SK-N-SH treated with all-trans-retinoic acid at 6 μM for 48 hours (cell line): ENCODE results near the gene TIMM23B.
"Not testable (repeated sequence)": the region's sequence is repeated elsewhere in the genome, so short reads cannot be mapped to it uniquely, and the experiment has no call there.

ENCODE experiments used
- ARNTL ChIP-seq: fragments of 450-650 bp; formaldehyde crosslinking; IDR thresholded peaks from 2 replicates; pipeline ENCODE4 v1.5.0; 2020; ENCODE audit warnings: low read depth, mild to moderate bottlenecking, moderate library complexity, borderline replicate concordance
- CREB5 ChIP-seq: fragments of 250-450 bp; sonication (Bioruptor Pico); IDR thresholded peaks from 2 replicates; pipeline ENCODE4 v1.5.1; 2020; ENCODE audit warnings: low read depth, mild to moderate bottlenecking, moderate library complexity
- CSDC2 ChIP-seq: fragments of 250-450 bp; sonication (Bioruptor Pico); IDR thresholded peaks from 2 replicates; pipeline ENCODE4 v1.5.0; 2020; ENCODE audit warnings: mild to moderate bottlenecking, moderate library complexity
- CSRNP3 ChIP-seq: fragments of 250-450 bp; sonication (Bioruptor Pico); IDR thresholded peaks from 2 replicates; pipeline ENCODE4 v1.5.1; 2021; ENCODE audit warnings: mild to moderate bottlenecking, moderate library complexity
- ESRRG ChIP-seq: fragments of 250-450 bp; sonication (Bioruptor Pico); IDR thresholded peaks from 2 replicates; pipeline ENCODE4 v1.6.1; 2021; ENCODE audit warnings: mild to moderate bottlenecking
- GLIS3 ChIP-seq: fragments of 250-450 bp; sonication (Bioruptor Pico); IDR thresholded peaks from 2 replicates; pipeline ENCODE4 v1.5.0; 2020; ENCODE audit warnings: mild to moderate bottlenecking, moderate library complexity
- OSR1 ChIP-seq: fragments of 250-450 bp; sonication (Bioruptor Pico); IDR thresholded peaks from 2 replicates; pipeline ENCODE4 v1.8.0; 2022; ENCODE audit warnings: moderate library complexity, mild to moderate bottlenecking, inconsistent platforms
- PATZ1 ChIP-seq: fragments of 250-450 bp; sonication (Bioruptor Pico); IDR thresholded peaks from 2 replicates; pipeline ENCODE4 v1.8.0; 2020; ENCODE audit warnings: mild to moderate bottlenecking, moderate library complexity, borderline replicate concordance
- PPARA ChIP-seq: fragments of 250-450 bp; sonication (Bioruptor Pico); IDR thresholded peaks from 2 replicates; pipeline ENCODE4 v1.5.0; 2020; ENCODE audit warnings: mild to moderate bottlenecking, borderline replicate concordance
- RARB ChIP-seq: fragments of 250-450 bp; sonication (Bioruptor Pico); IDR thresholded peaks from 2 replicates; pipeline ENCODE4 v1.8.0; 2021; ENCODE audit warnings: mild to moderate bottlenecking, moderate library complexity
- TCF4 ChIP-seq: fragments of 250-450 bp; sonication (Bioruptor Pico); IDR thresholded peaks from 2 replicates; pipeline ENCODE4 v1.8.0; 2021; ENCODE audit warnings: mild to moderate bottlenecking, moderate library complexity, borderline replicate concordance
- ZC3H10 ChIP-seq: fragments of 250-450 bp; sonication (Bioruptor Pico); IDR thresholded peaks from 2 replicates; pipeline ENCODE4 v1.5.1; 2021; ENCODE audit warnings: mild to moderate bottlenecking, moderate library complexity
- ZFP30 ChIP-seq: fragments of 450-650 bp; formaldehyde crosslinking; IDR thresholded peaks from 2 replicates; pipeline ENCODE4 v1.5.0; 2022; ENCODE audit warnings: mild to moderate bottlenecking, moderate library complexity
- ZNF565 ChIP-seq: fragments of 450-650 bp; formaldehyde crosslinking; conservative IDR thresholded peaks from 2 replicates; pipeline ENCODE4 v1.5.0; 2020; ENCODE audit warnings: low read depth, mild to moderate bottlenecking, moderate library complexity

- TF ChIP-seq ZFP30 (CRISPR knock-in tag); CSDC2 (CRISPR knock-in tag); PPARA; GLIS3; TCF4 (CRISPR knock-in tag); OSR1 (CRISPR knock-in tag); CREB5 (CRISPR knock-in tag); ESRRG (CRISPR knock-in tag); CSRNP3 (CRISPR knock-in tag); RARB; ZC3H10; ARNTL; ZNF565 (CRISPR knock-in tag); PATZ1 (CRISPR knock-in tag): not testable (repeated sequence)
These were observed at the start of gene TIMM23B, which contains the start of gene PARG for GRCh38 chr10:49941447-49942338.
